NB4 (cell line): ENCODE results near the gene RASA3.

Experiments
- MAX ChIP-seq: IDR thresholded peaks from 2 replicates; pipeline ENCODE4 v1.6.1; 2011; ENCODE audit warnings: low read depth, low read length
- MYC ChIP-seq: IDR thresholded peaks from 2 replicates; pipeline ENCODE4 v1.6.1; 2011; ENCODE audit warnings: low read depth, low read length
- POLR2A ChIP-seq: IDR thresholded peaks from 2 replicates; pipeline ENCODE4 v1.6.1; 2011; ENCODE audit warnings: mild to moderate bottlenecking; ENCODE audit not compliant: insufficient read length; ENCODE audit errors: extremely low read depth
- TF ChIP-seq, protein P1 (sequence below): IDR thresholded peaks from one replicate; pipeline ENCODE4 v1.5.1; 2012; ENCODE audit warnings: low read depth, low read length

DNA sequence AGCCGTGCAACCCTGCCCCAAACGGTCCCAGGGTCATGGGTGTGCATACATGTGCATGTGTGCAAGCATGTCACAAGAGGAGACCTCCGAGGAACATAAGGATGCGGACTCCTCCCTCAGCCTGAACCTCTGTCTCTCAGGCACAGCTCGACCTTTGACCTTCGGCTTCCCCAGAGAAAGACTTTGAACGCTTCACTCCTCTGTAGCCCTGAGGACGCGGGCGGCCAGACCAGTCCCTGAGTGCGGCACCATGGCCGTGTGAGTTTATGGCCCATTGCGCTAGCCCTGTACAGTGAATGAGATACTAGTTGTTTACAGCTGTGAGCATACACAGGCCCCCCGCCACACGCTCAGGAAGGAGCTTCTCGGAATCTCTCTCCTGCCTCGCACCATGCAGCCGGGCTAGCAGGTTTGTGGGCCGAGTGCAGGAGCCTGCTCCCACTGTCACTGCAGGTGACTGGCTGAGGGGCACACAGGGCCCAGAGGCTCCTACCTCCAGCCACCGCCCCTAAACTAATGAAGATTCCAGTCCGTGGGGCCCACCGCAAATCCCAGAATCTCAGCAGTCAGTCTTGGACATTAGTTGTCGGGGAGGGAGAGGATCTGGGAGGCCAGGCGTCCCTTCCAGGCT is 10.8 kb downstream of the RASA3 start:
- TF ChIP-seq, protein P1, sequence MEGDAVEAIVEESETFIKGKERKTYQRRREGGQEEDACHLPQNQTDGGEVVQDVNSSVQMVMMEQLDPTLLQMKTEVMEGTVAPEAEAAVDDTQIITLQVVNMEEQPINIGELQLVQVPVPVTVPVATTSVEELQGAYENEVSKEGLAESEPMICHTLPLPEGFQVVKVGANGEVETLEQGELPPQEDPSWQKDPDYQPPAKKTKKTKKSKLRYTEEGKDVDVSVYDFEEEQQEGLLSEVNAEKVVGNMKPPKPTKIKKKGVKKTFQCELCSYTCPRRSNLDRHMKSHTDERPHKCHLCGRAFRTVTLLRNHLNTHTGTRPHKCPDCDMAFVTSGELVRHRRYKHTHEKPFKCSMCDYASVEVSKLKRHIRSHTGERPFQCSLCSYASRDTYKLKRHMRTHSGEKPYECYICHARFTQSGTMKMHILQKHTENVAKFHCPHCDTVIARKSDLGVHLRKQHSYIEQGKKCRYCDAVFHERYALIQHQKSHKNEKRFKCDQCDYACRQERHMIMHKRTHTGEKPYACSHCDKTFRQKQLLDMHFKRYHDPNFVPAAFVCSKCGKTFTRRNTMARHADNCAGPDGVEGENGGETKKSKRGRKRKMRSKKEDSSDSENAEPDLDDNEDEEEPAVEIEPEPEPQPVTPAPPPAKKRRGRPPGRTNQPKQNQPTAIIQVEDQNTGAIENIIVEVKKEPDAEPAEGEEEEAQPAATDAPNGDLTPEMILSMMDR = no peak
- TF ChIP-seq POLR2A = no peak
- no peak for TF ChIP-seq MAX
- TF ChIP-seq MYC = no peak
